K562 treated with DMSO at 1 percent for 12 hours (cell line): ENCODE data around the gene CELA1. TPM values are rescaled to one million over a fixed set of nuclear protein-coding genes. Genes with fewer than 3 reads are reported as not detected.

Experiments
- total RNA-seq: library from RNA; unstranded; fragments of 300-600 nt; gene quantifications from 2 replicates; pipeline ENCODE4 v1.2.3, GENCODE V29; 2022; ENCODE audit not compliant: insufficient read depth

CELA1 gene
- total RNA-seq, result not detected in 2 replicates

GRCh38 chr12:51346581-51346980 lies at the start of gene CELA1:
TSS of gene CELA1 (minus strand) at chr12:51346679. CDS start at chr12:51346638, 41 bp downstream.

DNA sequence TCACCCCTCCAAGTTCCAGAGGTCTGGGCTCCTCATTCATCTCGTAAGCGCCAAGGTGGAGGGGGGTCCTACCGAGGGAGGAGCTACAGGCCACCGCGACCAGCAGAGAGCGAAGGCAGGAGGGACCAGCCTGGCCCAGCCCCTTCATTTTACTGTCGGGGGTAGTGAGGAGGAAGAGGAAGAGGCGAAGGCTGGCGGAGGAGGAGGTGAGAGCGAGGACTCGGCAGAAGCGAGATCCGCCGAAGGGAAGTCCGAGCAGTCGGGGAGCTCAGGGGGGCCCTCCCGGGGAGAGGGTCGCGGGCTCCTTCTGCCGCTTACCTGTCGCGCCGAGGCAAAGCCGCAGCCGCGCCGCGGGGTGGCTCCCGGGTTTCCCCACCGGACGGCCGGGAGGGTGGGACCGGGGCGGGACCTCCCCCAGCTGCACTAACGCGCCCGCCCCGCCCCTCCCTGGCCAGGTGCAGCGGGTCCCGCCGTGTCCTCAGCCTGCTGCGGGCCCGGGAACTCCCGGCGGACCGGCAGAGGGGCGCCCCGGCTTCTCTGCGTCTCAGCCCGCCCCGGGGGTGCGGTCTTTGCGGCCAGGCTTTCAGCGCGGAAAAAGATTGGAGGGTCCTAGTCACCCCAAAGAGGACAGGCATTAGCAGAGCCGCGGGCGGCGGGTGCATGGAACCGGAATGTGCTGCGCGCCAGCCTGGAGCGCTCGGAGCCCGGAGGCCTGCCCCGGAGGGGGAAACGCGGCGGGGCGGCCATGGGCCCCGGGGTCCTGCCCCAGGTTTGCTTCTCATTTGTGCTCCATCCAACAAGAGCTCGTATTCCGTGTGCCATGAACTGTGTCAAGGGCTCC lies 45.0 kb upstream of the CELA1 start, which contains the start of gene GALNT6:
TSS of gene GALNT6 (minus strand) at position 124 of the 841 bp plus-strand sequence. CDS start 11,625 bp downstream, outside the sequence.

DNA sequence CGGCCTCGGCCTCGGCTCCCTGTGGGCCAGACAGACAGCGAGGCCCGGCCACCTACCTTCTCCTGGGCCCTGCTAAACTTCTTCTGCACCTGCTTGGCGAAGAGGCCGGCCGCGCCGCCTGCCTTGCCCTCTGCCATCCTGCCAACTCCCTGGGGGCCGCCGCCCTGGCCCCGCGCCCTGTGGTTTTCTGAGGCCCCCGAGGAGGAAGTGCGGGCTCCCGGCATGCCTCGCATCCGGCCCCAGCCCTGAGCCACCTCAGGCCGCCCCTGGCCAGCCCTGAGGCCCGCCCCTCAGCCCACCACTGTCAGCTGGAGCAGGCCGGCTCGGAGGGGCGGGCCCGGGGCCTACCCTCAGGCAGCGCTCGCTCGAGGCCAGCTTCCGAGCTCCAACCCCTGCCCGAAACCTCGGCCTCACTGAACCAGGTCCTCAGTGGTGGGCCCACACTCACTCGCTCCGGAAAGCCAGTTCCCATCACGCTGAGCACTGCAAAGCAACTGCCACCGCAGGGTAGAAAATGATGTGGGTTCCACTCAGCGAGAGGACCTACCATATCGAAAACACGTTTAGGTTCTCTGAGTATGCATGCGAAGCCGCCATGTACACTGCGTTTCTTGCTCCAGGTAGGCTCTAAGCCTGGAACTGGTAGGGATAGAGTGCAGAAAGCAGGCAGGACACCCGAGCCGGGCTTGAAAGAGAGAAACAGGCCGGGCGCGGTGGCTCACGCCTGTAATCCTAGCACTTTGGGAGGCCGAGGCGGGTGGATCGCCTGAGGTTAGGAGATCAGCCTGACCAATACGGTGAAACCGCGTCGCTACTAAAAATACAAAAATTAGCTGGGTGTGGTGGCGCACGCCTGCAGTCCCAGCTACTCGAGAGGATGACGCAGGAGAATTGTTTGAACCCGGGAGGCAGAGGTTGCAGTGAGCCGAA lies 22.2 kb downstream of the CELA1 start, which contains the start of gene BIN2:
TSS of gene BIN2 (minus strand) at position 209 of the 930 bp plus-strand sequence. CDS start at position 137, 72 bp downstream.

Other genes with a start within 250 kb of the CELA1 start
- 8.0 and 17.6 TPM in 2 replicates for gene TFCP2, start 173.5 kb downstream of the CELA1 start, total RNA-seq
- 1.9 and 2.8 TPM in 2 replicates for gene POU6F1, start 128.6 kb downstream of the CELA1 start, total RNA-seq
- 136 and 326 TPM in 2 replicates for gene DAZAP2, start 107.9 kb downstream of the CELA1 start, total RNA-seq
- 25.1 and 29.9 TPM in 2 replicates for gene SMAGP, start 76.3 kb downstream of the CELA1 start, total RNA-seq
- 0.42 TPM in 1 of 2 replicates, not detected in the other for gene BIN2, start 22.5 kb downstream of the CELA1 start, total RNA-seq
- 1.7 and 7.1 TPM in 2 replicates for gene GALNT6, start 44.7 kb upstream of the CELA1 start, total RNA-seq
- gene SLC4A8, start 78.2 kb upstream of the CELA1 start, total RNA-seq, result not detected in 2 replicates
- 0.75 TPM in 1 of 2 replicates, not detected in the other for gene SCN8A, start 244.6 kb upstream of the CELA1 start, total RNA-seq